Measurements from ENCODE around the gene CEBPB. TPM values are rescaled to one million over a fixed set of nuclear protein-coding genes. Genes with fewer than 3 reads are reported as not detected.
"Not testable (repeated sequence)": the region's sequence is repeated elsewhere in the genome, so short reads cannot be mapped to it uniquely, and the experiment has no call there.

Gene CEBPB
- total RNA-seq, 2 donors from 2014 or later: 61.3 to 102 TPM

DNA sequence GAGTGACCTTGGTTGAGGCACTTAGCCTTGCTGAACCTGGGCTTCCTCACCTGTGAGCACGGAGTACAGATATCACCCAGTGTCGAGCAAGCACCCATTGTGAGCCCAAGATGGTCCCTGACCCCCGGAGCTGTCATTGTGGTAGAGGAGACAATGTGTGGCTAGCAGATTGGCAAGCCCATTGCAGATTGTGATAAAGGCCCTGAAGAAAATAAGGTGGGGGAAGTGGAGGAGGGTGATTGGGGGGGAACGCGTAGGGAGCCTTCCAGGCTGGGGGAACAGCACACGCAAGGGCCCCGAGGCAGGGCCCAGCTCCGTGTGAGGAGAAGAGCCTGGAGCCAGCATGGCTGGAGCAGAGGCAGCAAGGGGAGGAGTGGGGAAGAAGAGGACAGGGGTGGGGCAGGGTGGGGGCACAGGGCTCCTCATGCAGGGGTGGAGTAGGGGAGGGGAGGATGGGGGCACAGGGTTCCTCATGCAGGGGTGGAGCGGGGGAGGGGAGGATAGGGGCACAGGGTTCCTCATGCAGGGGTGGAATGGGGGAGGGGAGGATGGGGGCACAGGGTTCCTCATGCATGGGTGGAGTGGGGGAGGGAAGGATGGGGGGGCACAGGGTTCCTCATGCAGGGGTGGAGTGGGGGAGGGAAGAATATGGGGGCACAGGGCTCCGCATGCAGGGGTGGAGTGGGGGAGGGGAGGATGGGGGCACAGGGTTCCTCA, 7.0 kb downstream of the CEBPB start:
- TF ChIP-seq, protein P1, sequence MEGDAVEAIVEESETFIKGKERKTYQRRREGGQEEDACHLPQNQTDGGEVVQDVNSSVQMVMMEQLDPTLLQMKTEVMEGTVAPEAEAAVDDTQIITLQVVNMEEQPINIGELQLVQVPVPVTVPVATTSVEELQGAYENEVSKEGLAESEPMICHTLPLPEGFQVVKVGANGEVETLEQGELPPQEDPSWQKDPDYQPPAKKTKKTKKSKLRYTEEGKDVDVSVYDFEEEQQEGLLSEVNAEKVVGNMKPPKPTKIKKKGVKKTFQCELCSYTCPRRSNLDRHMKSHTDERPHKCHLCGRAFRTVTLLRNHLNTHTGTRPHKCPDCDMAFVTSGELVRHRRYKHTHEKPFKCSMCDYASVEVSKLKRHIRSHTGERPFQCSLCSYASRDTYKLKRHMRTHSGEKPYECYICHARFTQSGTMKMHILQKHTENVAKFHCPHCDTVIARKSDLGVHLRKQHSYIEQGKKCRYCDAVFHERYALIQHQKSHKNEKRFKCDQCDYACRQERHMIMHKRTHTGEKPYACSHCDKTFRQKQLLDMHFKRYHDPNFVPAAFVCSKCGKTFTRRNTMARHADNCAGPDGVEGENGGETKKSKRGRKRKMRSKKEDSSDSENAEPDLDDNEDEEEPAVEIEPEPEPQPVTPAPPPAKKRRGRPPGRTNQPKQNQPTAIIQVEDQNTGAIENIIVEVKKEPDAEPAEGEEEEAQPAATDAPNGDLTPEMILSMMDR (IDR thresholded peaks at IDR 0.05): no peak
- no peak for DNase-seq (ENCODE audit: low spot score)
- Histone ChIP-seq H3K4me3 (no peak overlapping the region), H3K27me3 (no peaks in the 10 kb centered on the region), H3K4me1 (peaks cover 0 to 28% of the 10 kb centered on the region in 2 donors), H3K27ac (no peak overlapping the region), H3K9me3 (no peaks in the 10 kb centered on the region), H3K36me3 (peaks cover 20% of the 10 kb centered on the region)

GRCh38 chr20:50198180-50198666, 7.6 kb downstream of the CEBPB start:
- Histone ChIP-seq H3K27me3 (no peaks in the 10 kb centered on the region), H3K36me3 (peaks cover 14% of the 10 kb centered on the region), H3K4me3 (no peak overlapping the region), H3K27ac (no peak overlapping the region), H3K9me3 (no peaks in the 10 kb centered on the region), H3K4me1 (peaks cover 0 to 27% of the 10 kb centered on the region in 2 donors)
- TF ChIP-seq, protein P1 (IDR thresholded peaks at IDR 0.05): no peak
- DNase-seq (ENCODE audit: low spot score): no peak

DNA sequence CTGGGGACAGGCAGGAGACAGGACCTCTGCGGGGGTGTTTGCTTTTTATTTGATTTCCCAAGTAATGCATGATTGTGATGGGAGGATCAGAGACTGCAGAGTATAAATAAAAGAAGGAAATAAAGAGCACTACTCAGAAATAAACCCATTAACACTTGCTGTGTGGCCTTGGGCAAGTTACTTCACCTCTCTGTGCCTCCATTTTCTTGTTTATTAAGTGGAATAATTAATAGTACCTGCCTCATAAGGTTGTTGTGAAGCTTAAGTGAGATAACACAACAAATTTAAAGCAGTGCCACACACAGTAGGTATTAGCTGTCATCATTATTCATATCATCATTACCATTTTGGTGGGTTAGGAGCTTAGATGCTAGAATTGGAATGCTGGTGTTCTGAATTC, 8.1 kb downstream of the CEBPB start:
- TF ChIP-seq, protein P1 (IDR thresholded peaks at IDR 0.05): no peak
- no peak for DNase-seq (ENCODE audit: low spot score)
- no peak overlapping the region for H3K27ac ChIP-seq
- no peak overlapping the region for H3K4me3 ChIP-seq
- H3K36me3 ChIP-seq: peaks cover 9% of the 10 kb centered on the region
- H3K4me1 ChIP-seq: peaks cover 0 to 22% of the 10 kb centered on the region in 2 donors
- no peaks in the 10 kb centered on the region for H3K9me3 ChIP-seq
- H3K27me3 ChIP-seq: no peaks in the 10 kb centered on the region

- H3K27ac ChIP-seq: no peak overlapping the region
- no peak overlapping the region for H3K4me3 ChIP-seq
- no peaks in the 10 kb centered on the region for H3K27me3 ChIP-seq
- peaks cover 0 to 12% of the 10 kb centered on the region in 2 donors for H3K4me1 ChIP-seq
- no peak for DNase-seq (ENCODE audit: low spot score)
- no peaks in the 10 kb centered on the region for H3K36me3 ChIP-seq
- TF ChIP-seq, protein P1 (IDR thresholded peaks at IDR 0.05): no peak
- peaks cover 0 to 5% of the 10 kb centered on the region in 2 donors for H3K9me3 ChIP-seq
Observed at GRCh38 chr20:50199703-50200102, 9.1 kb downstream of the CEBPB start.

DNA sequence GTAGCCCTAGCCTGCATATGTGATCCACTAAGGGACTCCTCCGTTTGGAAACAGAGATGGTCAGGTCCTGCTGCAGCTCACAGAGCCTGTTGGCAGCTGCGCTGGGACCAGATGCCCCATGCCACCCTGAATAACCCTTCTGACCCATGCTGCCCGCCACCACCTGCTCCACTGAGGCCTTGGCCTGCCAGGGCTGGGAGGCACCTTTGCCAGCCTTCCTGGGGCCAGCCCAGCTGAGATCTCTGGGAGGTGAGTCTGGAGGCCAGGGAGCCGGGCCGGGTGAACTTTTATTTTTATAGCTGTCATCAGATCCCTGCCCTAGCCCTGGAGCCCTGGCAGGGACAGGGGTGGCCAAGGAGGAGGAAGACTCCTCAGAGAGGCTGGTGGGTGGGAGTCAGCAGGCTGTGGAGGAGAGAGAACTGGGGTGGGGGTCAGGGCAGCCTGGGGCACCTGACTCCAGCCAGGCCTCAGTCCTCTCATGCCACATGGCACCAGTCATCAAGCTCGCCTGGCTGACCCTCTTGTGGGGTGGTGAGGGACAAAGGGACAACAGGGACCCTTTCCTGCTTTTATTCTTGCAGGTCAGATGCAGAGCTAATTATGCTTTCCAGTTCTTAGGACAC, 10.0 kb downstream of the CEBPB start:
- H3K4me1 ChIP-seq: peaks cover 0 to 3% of the 10 kb centered on the region in 2 donors
- H3K9me3 ChIP-seq: peaks cover 0 to 5% of the 10 kb centered on the region in 2 donors
- TF ChIP-seq, protein P1 (IDR thresholded peaks at IDR 0.05): no peak
- H3K4me3 ChIP-seq: no peak overlapping the region
- no peak overlapping the region for H3K27ac ChIP-seq
- no peaks in the 10 kb centered on the region for H3K36me3 ChIP-seq
- no peak for DNase-seq (ENCODE audit: low spot score)
- no peaks in the 10 kb centered on the region for H3K27me3 ChIP-seq

DNA sequence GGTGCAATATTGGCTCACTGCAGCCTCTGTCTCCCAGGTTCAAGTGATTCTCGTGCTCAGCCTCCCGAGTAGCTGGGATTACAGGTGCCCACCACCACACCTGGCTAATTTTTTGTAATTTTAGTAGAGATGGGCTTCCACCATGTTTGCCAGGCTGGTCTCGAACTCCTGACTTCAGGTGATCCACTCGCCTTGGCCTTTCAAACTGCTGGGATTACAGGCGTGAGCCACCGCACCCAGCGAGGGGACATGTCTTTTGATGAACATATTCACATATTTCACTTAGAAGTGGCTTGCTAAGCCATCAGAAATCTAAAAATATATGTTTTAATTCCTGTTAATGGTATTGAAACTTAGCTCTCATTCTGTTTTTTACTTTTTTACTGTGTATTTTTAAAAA, 11.1 kb downstream of the CEBPB start:
- not testable (repeated sequence) for H3K9me3 ChIP-seq; H3K36me3 ChIP-seq; H3K27me3 ChIP-seq; H3K4me3 ChIP-seq; H3K4me1 ChIP-seq; H3K27ac ChIP-seq; DNase-seq (ENCODE audit: low spot score)
